ENCODE data around the gene TLE2.

TLE2 gene

GRCh38 chr19:3036119-3036976 lies 7.3 kb upstream of the TLE2 start:
- Mint-ChIP-seq H3K4me3 (peak overlapping the region; percentile 85 to 88 (median 87)), H3K27ac (peak overlapping the region; percentile 85 to 95 (median 92)), H3K9me3 (no peaks in the 10 kb centered on the region), H3K27me3 (ENCODE audit: low read depth) (peaks cover 57% of the 10 kb centered on the region), H3K36me3 (ENCODE audit: low read depth) (no peaks in the 10 kb centered on the region), H3K4me1 (peaks cover 35% of the 10 kb centered on the region)
- TF ChIP-seq CTCF (IDR thresholded peaks at IDR 0.05; ENCODE audit: unreplicated experiment in 3 of 3) = peak in 1 of 3 experiments; percentile 20

- no peaks in the 10 kb centered on the region for H3K36me3 Mint-ChIP-seq (ENCODE audit: low read depth)
- peak overlapping the region; percentile 85 to 88 (median 87) for H3K4me3 Mint-ChIP-seq
- TF ChIP-seq CTCF (IDR thresholded peaks at IDR 0.05; ENCODE audit: unreplicated experiment in 3 of 3) = no peak
- peak overlapping the region; percentile 85 to 95 (median 92) for H3K27ac Mint-ChIP-seq
- peaks cover 3% of the 10 kb centered on the region for H3K9me3 Mint-ChIP-seq
- H3K4me1 Mint-ChIP-seq = peaks cover 33% of the 10 kb centered on the region
- H3K27me3 Mint-ChIP-seq (ENCODE audit: low read depth) = peaks cover 63% of the 10 kb centered on the region
These were observed 6.5 kb upstream of the TLE2 start for GRCh38 chr19:3035542-3036118.

GRCh38 chr19:3034656-3035541 lies 5.8 kb upstream of the TLE2 start:
- peak overlapping the region; percentile 85 to 88 (median 87) for H3K4me3 Mint-ChIP-seq
- no peaks in the 10 kb centered on the region for H3K36me3 Mint-ChIP-seq (ENCODE audit: low read depth)
- H3K27me3 Mint-ChIP-seq (ENCODE audit: low read depth) = peaks cover 66% of the 10 kb centered on the region
- peaks cover 3% of the 10 kb centered on the region for H3K9me3 Mint-ChIP-seq
- no peak for TF ChIP-seq CTCF (IDR thresholded peaks at IDR 0.05; ENCODE audit: unreplicated experiment in 3 of 3)
- peak overlapping the region; percentile 85 to 95 (median 92) for H3K27ac Mint-ChIP-seq
- H3K4me1 Mint-ChIP-seq = peaks cover 31% of the 10 kb centered on the region

- TF ChIP-seq CTCF (IDR thresholded peaks at IDR 0.05; ENCODE audit: unreplicated experiment in 3 of 3) = no peak
- Mint-ChIP-seq H3K4me1 (peaks cover 25% of the 10 kb centered on the region), H3K4me3 (peak overlapping the region; percentile 85 to 88 (median 87)), H3K27me3 (ENCODE audit: low read depth) (peaks cover 65% of the 10 kb centered on the region), H3K27ac (peak overlapping the region; percentile 85 to 95 (median 92)), H3K9me3 (peaks cover 3% of the 10 kb centered on the region), H3K36me3 (ENCODE audit: low read depth) (no peaks in the 10 kb centered on the region)
These were observed 5.3 kb upstream of the TLE2 start for GRCh38 chr19:3034406-3034655.

- Mint-ChIP-seq H3K27ac (peak overlapping the region; percentile 85 to 95 (median 92)), H3K27me3 (ENCODE audit: low read depth) (peaks cover 62% of the 10 kb centered on the region), H3K36me3 (ENCODE audit: low read depth) (no peaks in the 10 kb centered on the region), H3K4me1 (peaks cover 24% of the 10 kb centered on the region), H3K9me3 (peaks cover 3% of the 10 kb centered on the region), H3K4me3 (peak overlapping the region; percentile 85 to 88 (median 87))
- TF ChIP-seq CTCF (IDR thresholded peaks at IDR 0.05; ENCODE audit: unreplicated experiment in 3 of 3) = no peak
These were observed 4.7 kb upstream of the TLE2 start for GRCh38 chr19:3033595-3034405.

All from nephron (organoid).